HFF-Myc (cell line): Measurements from ENCODE around the gene KIRREL3.

Experiments used
- DNase-seq: peaks from one replicate; pipeline ENCODE4 v3.0.0-alpha.2; 2011; ENCODE audit warnings: low read depth; ENCODE audit errors: extremely low read depth
- H3K4me3 ChIP-seq: replicated peaks from 2 replicates; pipeline ENCODE4 v1.5.1; 2011; ENCODE audit warnings: low read depth, mild to moderate bottlenecking, control low read depth, low read length
- TF ChIP-seq, protein P1 (sequence below): IDR thresholded peaks from 2 replicates; pipeline ENCODE4 v1.5.1; 2012; ENCODE audit warnings: mild to moderate bottlenecking, low read depth, low read length, control low read depth; ENCODE audit errors: missing control alignments

KIRREL3 gene

DNA sequence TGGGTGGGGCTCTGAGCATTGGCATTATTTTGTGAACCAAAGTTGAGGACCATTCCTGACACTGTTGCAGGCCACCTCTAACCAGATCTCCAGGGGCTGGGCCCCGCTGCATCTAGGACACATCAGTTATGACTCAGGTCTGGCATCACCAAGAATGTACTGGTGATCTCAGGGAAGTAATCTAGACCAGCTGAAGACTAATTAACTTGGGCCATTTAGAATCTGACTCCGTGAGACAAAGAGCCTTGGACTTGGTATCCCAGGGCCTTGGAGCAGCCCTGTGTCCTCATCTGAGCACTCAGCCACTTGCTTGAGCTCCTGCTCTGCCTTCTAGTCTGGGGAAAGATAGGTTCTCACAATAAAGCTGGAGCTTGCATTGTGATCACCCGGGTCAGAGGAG, 200.6 kb downstream of the KIRREL3 start:
- H3K4me3 ChIP-seq: no peak overlapping the region
- TF ChIP-seq, protein P1, sequence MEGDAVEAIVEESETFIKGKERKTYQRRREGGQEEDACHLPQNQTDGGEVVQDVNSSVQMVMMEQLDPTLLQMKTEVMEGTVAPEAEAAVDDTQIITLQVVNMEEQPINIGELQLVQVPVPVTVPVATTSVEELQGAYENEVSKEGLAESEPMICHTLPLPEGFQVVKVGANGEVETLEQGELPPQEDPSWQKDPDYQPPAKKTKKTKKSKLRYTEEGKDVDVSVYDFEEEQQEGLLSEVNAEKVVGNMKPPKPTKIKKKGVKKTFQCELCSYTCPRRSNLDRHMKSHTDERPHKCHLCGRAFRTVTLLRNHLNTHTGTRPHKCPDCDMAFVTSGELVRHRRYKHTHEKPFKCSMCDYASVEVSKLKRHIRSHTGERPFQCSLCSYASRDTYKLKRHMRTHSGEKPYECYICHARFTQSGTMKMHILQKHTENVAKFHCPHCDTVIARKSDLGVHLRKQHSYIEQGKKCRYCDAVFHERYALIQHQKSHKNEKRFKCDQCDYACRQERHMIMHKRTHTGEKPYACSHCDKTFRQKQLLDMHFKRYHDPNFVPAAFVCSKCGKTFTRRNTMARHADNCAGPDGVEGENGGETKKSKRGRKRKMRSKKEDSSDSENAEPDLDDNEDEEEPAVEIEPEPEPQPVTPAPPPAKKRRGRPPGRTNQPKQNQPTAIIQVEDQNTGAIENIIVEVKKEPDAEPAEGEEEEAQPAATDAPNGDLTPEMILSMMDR: no peak
- peak; percentile 35 for DNase-seq

DNA sequence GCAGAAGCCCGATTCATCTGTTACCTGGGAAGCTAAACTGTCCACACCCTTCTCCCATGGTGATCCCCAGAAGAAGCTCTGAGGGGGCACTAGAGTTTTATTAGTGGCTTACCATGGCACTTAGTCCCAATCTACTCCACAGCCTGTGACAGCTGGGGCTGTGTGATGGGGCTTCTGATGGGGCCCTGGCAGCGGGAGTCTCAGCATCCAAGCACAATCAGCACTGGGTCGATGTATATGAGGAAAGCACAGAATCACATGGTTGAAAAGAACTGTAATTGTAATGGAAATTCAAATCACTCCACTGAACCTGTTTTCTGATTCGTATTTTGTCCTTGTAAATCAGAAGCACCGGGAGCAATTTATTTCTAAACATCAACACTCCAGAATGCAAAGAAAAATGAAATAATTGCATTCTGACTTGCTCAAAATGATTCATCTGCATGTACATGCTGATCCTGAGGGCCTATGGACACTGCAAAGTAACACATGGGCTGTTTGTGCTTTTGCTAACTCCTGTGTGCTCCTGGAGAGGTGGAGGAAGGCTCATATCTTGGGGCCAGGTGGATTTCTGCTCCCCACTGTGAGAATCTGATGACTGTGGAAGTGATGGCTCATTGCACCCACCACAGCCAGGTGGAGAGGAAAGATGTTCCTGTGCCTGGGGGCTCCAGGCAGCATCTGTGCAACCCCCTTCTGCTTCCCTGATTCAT, 203.0 kb downstream of the KIRREL3 start:
- TF ChIP-seq, protein P1: no peak
- H3K4me3 ChIP-seq: no peak overlapping the region
- DNase-seq: no peak

DNA sequence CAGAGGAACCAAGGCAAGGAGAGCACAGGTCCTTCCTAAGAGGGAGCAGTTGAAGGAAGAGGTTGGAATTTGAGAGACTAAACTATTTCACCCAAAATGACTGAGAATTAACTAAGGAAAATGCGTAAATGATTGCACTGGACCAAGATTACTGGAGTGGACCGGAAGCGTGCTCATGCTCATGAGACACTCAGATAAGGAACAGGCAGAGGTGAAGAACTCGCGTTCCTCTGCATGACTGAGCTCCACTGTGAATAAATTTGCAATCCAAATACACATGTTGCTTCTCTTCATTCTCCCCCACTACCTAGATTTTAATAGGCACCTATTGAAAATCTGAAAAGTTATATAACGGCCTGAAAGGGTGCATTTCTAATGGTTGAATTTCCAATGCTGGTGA, 207.0 kb downstream of the KIRREL3 start:
- TF ChIP-seq, protein P1: no peak
- DNase-seq: no peak
- no peak overlapping the region for H3K4me3 ChIP-seq

DNA sequence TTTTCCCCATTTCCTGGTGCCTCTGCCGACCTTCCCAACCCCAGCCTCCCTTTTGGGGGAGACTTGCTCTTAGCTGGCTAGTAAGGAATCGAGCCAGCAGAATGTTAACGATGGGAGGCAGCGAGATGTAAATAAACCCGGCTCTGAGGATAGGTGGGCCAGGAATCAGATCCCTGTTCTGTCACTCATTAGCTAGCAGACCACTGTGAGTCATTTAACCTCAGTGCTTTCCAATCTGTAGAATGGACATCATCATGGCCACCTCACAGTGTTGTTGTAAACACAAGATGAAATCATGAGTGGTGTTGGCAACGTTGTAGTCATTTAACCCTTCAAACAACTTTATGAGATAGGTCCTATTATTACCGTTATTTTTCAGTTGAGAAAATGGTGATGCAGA, 208.6 kb downstream of the KIRREL3 start:
- no peak for DNase-seq
- TF ChIP-seq, protein P1: no peak
- no peak overlapping the region for H3K4me3 ChIP-seq

DNA sequence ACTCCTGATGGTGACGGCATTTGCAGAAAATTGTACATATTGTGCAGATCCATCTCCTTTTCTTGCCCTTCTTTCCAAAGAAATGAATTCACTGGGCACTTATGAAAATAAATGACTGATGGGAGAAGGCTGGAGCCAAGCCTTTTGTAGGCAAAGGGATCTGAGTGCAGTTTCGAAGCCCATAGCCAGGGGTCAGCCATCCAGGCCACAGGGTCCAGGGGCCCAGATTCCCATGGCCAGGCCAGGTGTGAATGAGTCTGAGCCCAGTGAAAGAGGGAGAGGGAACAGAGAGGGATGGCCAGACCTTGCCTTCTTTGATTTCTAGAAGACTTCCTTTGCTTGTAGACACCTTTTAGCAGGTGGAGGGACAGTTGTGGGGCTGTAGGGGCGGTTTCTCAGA, 209.1 kb downstream of the KIRREL3 start:
- DNase-seq: no peak
- no peak overlapping the region for H3K4me3 ChIP-seq
- TF ChIP-seq, protein P1: peak; percentile 18

DNA sequence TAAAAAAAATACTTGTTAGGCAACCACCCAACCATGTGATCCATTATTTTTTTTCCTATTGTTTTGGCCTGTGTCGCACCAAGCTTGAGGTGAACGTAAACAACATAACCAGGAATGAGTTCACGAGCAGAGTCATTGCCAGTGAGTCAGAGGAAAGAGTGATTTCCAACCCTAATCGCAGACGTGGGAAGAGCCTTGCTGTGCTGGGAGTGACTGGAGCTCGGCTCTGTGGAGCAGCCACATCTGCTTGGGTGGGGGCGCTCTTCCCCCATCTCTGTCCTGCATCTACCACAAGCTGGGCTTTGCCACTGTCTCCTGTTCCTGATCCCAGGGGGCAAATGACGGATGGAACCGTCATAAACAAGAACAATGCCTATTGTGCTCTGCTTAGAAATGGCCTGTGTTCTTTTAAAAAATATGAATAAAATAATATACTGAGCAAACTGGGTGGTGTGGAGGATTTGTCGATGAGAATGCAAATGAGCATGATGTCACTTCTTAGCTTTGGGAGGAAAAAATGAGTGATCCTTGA, 210.0 kb downstream of the KIRREL3 start:
- TF ChIP-seq, protein P1: peak; percentile 18
- no peak overlapping the region for H3K4me3 ChIP-seq
- DNase-seq: peak; percentile 61
